Loucy (cell line): ENCODE measurements around the gene ATG16L2.

ENCODE experiments used
- EZH2phosphoT487 ChIP-seq: fragments of 200-600 bp; IDR thresholded peaks from 2 replicates; pipeline ENCODE4 v1.6.1; 2018; ENCODE audit warnings: antibody characterized with exemption, mild to moderate bottlenecking, moderate library complexity, borderline replicate concordance
- TF ChIP-seq, protein P1 (sequence below): fragments of 200-600 bp; sonication (generic); conservative IDR thresholded peaks from 2 replicates; pipeline ENCODE4 v1.5.1; 2014; ENCODE audit warnings: mild to moderate bottlenecking, antibody characterized with exemption, low read length

DNA sequence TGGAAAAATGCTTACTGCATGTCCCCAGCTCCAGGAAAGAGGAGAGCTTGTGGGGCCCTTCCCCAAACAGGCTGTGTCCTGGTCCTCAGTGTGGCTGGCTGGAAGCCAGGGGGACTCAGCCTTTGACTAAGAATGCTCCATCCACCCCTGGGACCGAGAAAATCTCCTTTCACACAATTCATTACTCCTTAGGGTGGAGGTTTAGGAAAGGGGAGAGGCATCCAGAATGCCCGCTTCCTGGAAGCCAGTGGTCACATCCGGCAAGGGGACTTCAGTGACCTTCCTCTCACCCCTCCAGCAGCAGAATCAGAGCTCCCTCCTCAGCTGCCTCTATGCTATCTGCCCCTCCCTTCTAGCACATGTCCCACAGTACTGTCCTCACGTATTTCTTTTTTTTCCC, 21.9 kb downstream of the ATG16L2 start:
- TF ChIP-seq, protein P1, sequence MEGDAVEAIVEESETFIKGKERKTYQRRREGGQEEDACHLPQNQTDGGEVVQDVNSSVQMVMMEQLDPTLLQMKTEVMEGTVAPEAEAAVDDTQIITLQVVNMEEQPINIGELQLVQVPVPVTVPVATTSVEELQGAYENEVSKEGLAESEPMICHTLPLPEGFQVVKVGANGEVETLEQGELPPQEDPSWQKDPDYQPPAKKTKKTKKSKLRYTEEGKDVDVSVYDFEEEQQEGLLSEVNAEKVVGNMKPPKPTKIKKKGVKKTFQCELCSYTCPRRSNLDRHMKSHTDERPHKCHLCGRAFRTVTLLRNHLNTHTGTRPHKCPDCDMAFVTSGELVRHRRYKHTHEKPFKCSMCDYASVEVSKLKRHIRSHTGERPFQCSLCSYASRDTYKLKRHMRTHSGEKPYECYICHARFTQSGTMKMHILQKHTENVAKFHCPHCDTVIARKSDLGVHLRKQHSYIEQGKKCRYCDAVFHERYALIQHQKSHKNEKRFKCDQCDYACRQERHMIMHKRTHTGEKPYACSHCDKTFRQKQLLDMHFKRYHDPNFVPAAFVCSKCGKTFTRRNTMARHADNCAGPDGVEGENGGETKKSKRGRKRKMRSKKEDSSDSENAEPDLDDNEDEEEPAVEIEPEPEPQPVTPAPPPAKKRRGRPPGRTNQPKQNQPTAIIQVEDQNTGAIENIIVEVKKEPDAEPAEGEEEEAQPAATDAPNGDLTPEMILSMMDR, result no peak
- no peak for TF ChIP-seq EZH2phosphoT487
